HepG2 (cell line): ENCODE results near the gene SAE1. TPM values are rescaled to one million over a fixed set of nuclear protein-coding genes. Genes with fewer than 3 reads are reported as not detected.

ENCODE experiments used
- ATAC-seq: fragments of 200-7000 bp; cut with Tn5 transposase; 3 replicates; pipeline ENCODE4 v1.9.1; 2020; ENCODE audit warnings: mild to moderate bottlenecking, moderate library complexity
- BruUV-seq: library from RNA; stranded (reverse); fragments of 400-500 nt; replicated peaks from 2 replicates; lab custom pipeline; 2021; lab: Mats Ljungman, UMichigan
- CTCF ChIA-PET: fragments of 300-600 bp; formaldehyde crosslinking; extraction: SDS; loops from one replicate; lab custom pipeline; 2021; ENCODE audit warnings: low total read pairs, inconsistent platforms, low intra/inter-chr PET ratio; lab: Yijun Ruan, JAX
- POLR2A ChIA-PET: fragments of 350-600 bp; sonication (Branson Sonifier 250); formaldehyde crosslinking; loops from one replicate; lab custom pipeline; 2020; ENCODE audit warnings: antibody characterized with exemption, inconsistent platforms; lab: Yijun Ruan, JAX
- DNase-seq: peaks from one replicate; pipeline ENCODE4 v3.0.0-alpha.2; 2015; ENCODE audit warnings: low spot score
- FAIRE-seq: peaks from 3 replicates; lab custom pipeline; 2011; peaks lifted over from hg19 to GRCh38; lab: Jason Lieb, UNC
- H2AFZ ChIP-seq: one replicate; pipeline ENCODE4 v1.6.1; 2011; ENCODE audit warnings: low read length, inconsistent platforms
- H3K27ac ChIP-seq: fragments of 300-600 bp; 3 replicates; pipeline ENCODE4 v1.8.0; 2011; ENCODE audit warnings: mixed run types, mild to moderate bottlenecking, mixed read lengths, low read length, inconsistent platforms; ENCODE audit not compliant: insufficient read depth; ENCODE audit errors: extremely low read length
- H3K27me3 ChIP-seq, 2 experiments: fragments of 200-600 bp in 1 of 2; 2 replicates in 1 of 2; 3 replicates in 1 of 2; pipeline versions ENCODE4 v1.6.0 to v1.8.0; 2011; ENCODE audit warnings: low read length in 2 of 2, mild to moderate bottlenecking in 2 of 2, moderate library complexity in 2 of 2, inconsistent platforms in 1 of 2; ENCODE audit not compliant: insufficient read depth in 2 of 2, control insufficient read depth in 1 of 2
- H3K36me3 ChIP-seq, 2 experiments: fragments of 200-600 bp in 1 of 2; replicated peaks in 1 of 2; 2 replicates in 1 of 2; 3 replicates in 1 of 2; pipeline versions ENCODE4 v1.5.1 to v1.8.0; 2011; ENCODE audit warnings: low read length in 2 of 2, inconsistent platforms in 1 of 2; ENCODE audit not compliant: insufficient read depth in 2 of 2, control insufficient read depth in 1 of 2
- H3K4me1 ChIP-seq: 2 replicates; pipeline ENCODE4 v1.5.1; 2012; ENCODE audit warnings: low read length, inconsistent platforms; ENCODE audit not compliant: insufficient read depth
- H3K4me2 ChIP-seq: 2 replicates; pipeline ENCODE4 v1.6.0; 2011; ENCODE audit warnings: low read depth, low read length, inconsistent platforms
- H3K4me3 ChIP-seq, 3 experiments: fragments of 200-600 bp in 1 of 3; sonication (generic), shearing (Covaris generic) in 1 of 3; replicated peaks in 1 of 3; 2 replicates each; pipeline ENCODE4 v1.5.1; 2011 to 2016; ENCODE audit warnings: low read length in 3 of 3, inconsistent platforms in 2 of 3, low read depth in 2 of 3, mild to moderate bottlenecking in 2 of 3, control low read depth in 1 of 3, mixed read lengths in 1 of 3; ENCODE audit not compliant: insufficient read depth in 1 of 3
- H3K79me2 ChIP-seq: one replicate; pipeline ENCODE4 v1.6.1; 2011; ENCODE audit warnings: low read length, inconsistent platforms; ENCODE audit not compliant: insufficient read depth
- H3K9ac ChIP-seq: 2 replicates; pipeline ENCODE4 v1.6.0; 2011; ENCODE audit warnings: mild to moderate bottlenecking, low read depth, low read length, inconsistent platforms; ENCODE audit not compliant: insufficient read depth
- H3K9me3 ChIP-seq: 2 replicates; pipeline ENCODE4 v1.5.1; 2012; ENCODE audit warnings: mild to moderate bottlenecking, low read length
- H4K20me1 ChIP-seq: 2 replicates; pipeline ENCODE4 v1.6.0; 2011; ENCODE audit warnings: inconsistent platforms, mild to moderate bottlenecking, low read length, moderate library complexity; ENCODE audit not compliant: insufficient read depth
- AGO2 ChIP-seq: fragments of 200-400 bp; formaldehyde crosslinking; optimal IDR thresholded peaks from 2 replicates; pipeline ENCODE3; 2017; ENCODE audit warnings: mild to moderate bottlenecking, low read depth, low read length, moderate library complexity
- EED ChIP-seq: sonication (generic); formaldehyde crosslinking; IDR thresholded peaks from 2 replicates; pipeline ENCODE4 v1.5.0; 2020; ENCODE audit warnings: mild to moderate bottlenecking, missing genetic modification reagents
- ETV5 ChIP-seq: IDR thresholded peaks from 2 replicates; pipeline ENCODE4 v1.6.1; 2018; ENCODE audit warnings: missing biosample characterization, missing genetic modification reagents, inconsistent platforms, borderline replicate concordance
- GABPA ChIP-seq, 2 experiments: IDR thresholded peaks; 2 replicates each; pipeline ENCODE4 v1.6.1; 2011 to 2016; ENCODE audit warnings: low read depth in 2 of 2, low read length in 1 of 2, missing biosample characterization in 1 of 2, missing genetic modification characterization in 1 of 2
- HINFP ChIP-seq: sonication (generic); formaldehyde crosslinking; IDR thresholded peaks from 2 replicates; pipeline ENCODE4 v1.4.0; 2020; ENCODE audit warnings: low read depth, mild to moderate bottlenecking, missing genetic modification reagents
- LCORL ChIP-seq, 2 experiments: fragments of 450-650 bp in 1 of 2; sonication (generic) in 1 of 2; formaldehyde crosslinking in 1 of 2; IDR thresholded peaks; 2 replicates each; pipeline versions ENCODE4 v1.5.0 to v1.6.1; 2017 to 2020; ENCODE audit warnings: antibody characterized with exemption in 1 of 2, missing genetic modification reagents in 1 of 2
- PHF20 ChIP-seq: sonication (generic); formaldehyde crosslinking; IDR thresholded peaks from 2 replicates; pipeline ENCODE4 v1.5.0; 2020; ENCODE audit warnings: mild to moderate bottlenecking, missing genetic modification reagents
- SP5 ChIP-seq: IDR thresholded peaks from 2 replicates; pipeline ENCODE4 v1.6.1; 2016; ENCODE audit warnings: low read depth, borderline replicate concordance
- ZBTB43 ChIP-seq: sonication (generic); formaldehyde crosslinking; conservative IDR thresholded peaks from 2 replicates; pipeline ENCODE4 v1.4.0; 2020; ENCODE audit warnings: missing genetic modification reagents
- WGBS: methylation state at CpG from one replicate; pipeline ENCODE4 v1.1.6; 2017; ENCODE audit warnings: low lambda C conversion rate; 5-methylcytosine and 5-hydroxymethylcytosine counted together
- in situ Hi-C: cut with HindIII; loops from 2 replicates; pipeline ENCODE4 v1.10.0; 2017; ENCODE audit warnings: low pct_unique_long_range_greater_than_20kb; ENCODE audit not compliant: extremely low pct_ligation_motif_present
- intact Hi-C: fragments of 100-400 bp; cut with micrococcal nuclease; formaldehyde crosslinking; loops from one replicate; pipeline ENCODE4 v1.10.0; 2022; ENCODE audit not compliant: unreplicated experiment
- polyA plus RNA-seq, 8 experiments: library from polyadenylated mRNA; depleted of rRNA in 3 of 8; stranded (reverse) in 7 of 8; unstranded in 1 of 8; fragments of >200 nt; fragmentation: Illumina TruSeq in 4 of 8; extraction: Trizol in 4 of 8; gene quantifications; 2 replicates each; pipeline versions ENCODE4 v1.2.1 to v1.2.3, GENCODE V29; 2011 to 2016; ENCODE audit warnings: low read depth in 4 of 8, missing spikeins in 1 of 8, mixed read lengths in 1 of 8; ENCODE audit not compliant: insufficient read depth in 1 of 8
- total RNA-seq, 5 experiments: library from RNA; depleted of rRNA; stranded (reverse); fragments of >200 nt; fragmentation: Illumina TruSeq; extraction: Trizol; gene quantifications; 2 replicates each; pipeline ENCODE4 v1.2.3, GENCODE V29; 2016; ENCODE audit warnings: low read depth in 1 of 5

SAE1 gene
- total and polyA plus RNA-seq, 2 of the 13 experiments (the other 11 are each of a cell fraction or from before 2014, with no cell fraction given): 87.6 to 197 TPM

- in situ Hi-C loops: no loop called here
- POLR2A ChIA-PET: no interaction called here
These were observed 12.9 kb downstream of the SAE1 start for GRCh38 chr19:47143322-47144073.

GRCh38 chr19:47144630-47145029, 14.0 kb downstream of the SAE1 start:
- DNase-seq (no peak), FAIRE-seq (no peak), ATAC-seq (no peak)
- Histone ChIP-seq H3K4me2 (no peak overlapping the region), H2AFZ (no peak overlapping the region), H3K9me3 (no peaks in the 10 kb centered on the region), H3K79me2 (peaks cover 38% of the 10 kb centered on the region), H3K4me1 (no peaks in the 10 kb centered on the region), H3K27me3 (no peaks in the 10 kb centered on the region), H3K9ac (no peak overlapping the region), H3K27ac (no peak overlapping the region), H3K36me3 (peaks cover 25 to 73% of the 10 kb centered on the region in 2 experiments), H3K4me3 (no peak overlapping the region), H4K20me1 (0 out of 2 replicates have a peak, but pooled peaks cover 5% of the 10 kb centered on the region)
- BruUV-seq: no TSS peak
- in situ Hi-C loops (loop anchor here (5.0 kb wide), 1 partner anchor 103 kb away; no protein-coding TSS in a partner anchor), intact Hi-C loops (loop anchor here (5.0 kb wide), 1 partner anchor 98 kb away; no protein-coding TSS in a partner anchor)
- ChIA-PET POLR2A (interaction anchor here (0.6 to 1.5 kb wide), 2 partner anchors 85 to 100 kb away, joined by 3 to 4 read pairs; no protein-coding TSS in a partner anchor), CTCF (no interaction called here)
- no peak for TF ChIP-seq ZBTB43 (CRISPR knock-in tag)
- no peak for TF ChIP-seq HINFP (CRISPR knock-in tag)
- TF ChIP-seq LCORL (IDR thresholded peaks at IDR 0.05): no peak
- TF ChIP-seq LCORL (CRISPR knock-in tag; IDR thresholded peaks at IDR 0.05): no peak
- TF ChIP-seq GABPA (IDR thresholded peaks at IDR 0.05; ENCODE audit: low read depth, low read length): no peak
- no peak for TF ChIP-seq GABPA (CRISPR knock-in tag; IDR thresholded peaks at IDR 0.05; ENCODE audit: low read depth)
- TF ChIP-seq SP5 (CRISPR knock-in tag): no peak
- TF ChIP-seq EED (CRISPR knock-in tag): no peak
- WGBS: 98% methylated on average over 13 of the region's 13 CpGs

More at GRCh38 chr19:47143322-47144073, 12.9 kb downstream of the SAE1 start:
- ATAC-seq: no peak
- Histone ChIP-seq H2AFZ (no peak overlapping the region), H3K36me3 (peaks cover 27 to 66% of the 10 kb centered on the region in 2 experiments), H3K4me1 (no peaks in the 10 kb centered on the region), H3K9ac (no peak overlapping the region), H3K4me2 (no peak overlapping the region), H4K20me1 (0 out of 2 replicates have a peak, but pooled peaks cover 5% of the 10 kb centered on the region), H3K27me3 (no peaks in the 10 kb centered on the region), H3K9me3 (no peaks in the 10 kb centered on the region), H3K4me3 (no peak overlapping the region), H3K27ac (no peak overlapping the region), H3K79me2 (peaks cover 48% of the 10 kb centered on the region)
- intact Hi-C loops: no loop called here
- no TSS peak for BruUV-seq
- DNase-seq: no peak
- 99% methylated on average over 10 of the region's 11 CpGs for WGBS
- CTCF ChIA-PET: no interaction called here
- FAIRE-seq: no peak
- no peak for TF ChIP-seq ETV5 (CRISPR knock-in tag)
- TF ChIP-seq AGO2: no peak
- TF ChIP-seq PHF20: no peak
